ENCODE data around the gene POLDIP3.
"Not testable (repeated sequence)": the region's sequence is repeated elsewhere in the genome, so short reads cannot be mapped to it uniquely, and the experiment has no call there.

POLDIP3 gene

DNA sequence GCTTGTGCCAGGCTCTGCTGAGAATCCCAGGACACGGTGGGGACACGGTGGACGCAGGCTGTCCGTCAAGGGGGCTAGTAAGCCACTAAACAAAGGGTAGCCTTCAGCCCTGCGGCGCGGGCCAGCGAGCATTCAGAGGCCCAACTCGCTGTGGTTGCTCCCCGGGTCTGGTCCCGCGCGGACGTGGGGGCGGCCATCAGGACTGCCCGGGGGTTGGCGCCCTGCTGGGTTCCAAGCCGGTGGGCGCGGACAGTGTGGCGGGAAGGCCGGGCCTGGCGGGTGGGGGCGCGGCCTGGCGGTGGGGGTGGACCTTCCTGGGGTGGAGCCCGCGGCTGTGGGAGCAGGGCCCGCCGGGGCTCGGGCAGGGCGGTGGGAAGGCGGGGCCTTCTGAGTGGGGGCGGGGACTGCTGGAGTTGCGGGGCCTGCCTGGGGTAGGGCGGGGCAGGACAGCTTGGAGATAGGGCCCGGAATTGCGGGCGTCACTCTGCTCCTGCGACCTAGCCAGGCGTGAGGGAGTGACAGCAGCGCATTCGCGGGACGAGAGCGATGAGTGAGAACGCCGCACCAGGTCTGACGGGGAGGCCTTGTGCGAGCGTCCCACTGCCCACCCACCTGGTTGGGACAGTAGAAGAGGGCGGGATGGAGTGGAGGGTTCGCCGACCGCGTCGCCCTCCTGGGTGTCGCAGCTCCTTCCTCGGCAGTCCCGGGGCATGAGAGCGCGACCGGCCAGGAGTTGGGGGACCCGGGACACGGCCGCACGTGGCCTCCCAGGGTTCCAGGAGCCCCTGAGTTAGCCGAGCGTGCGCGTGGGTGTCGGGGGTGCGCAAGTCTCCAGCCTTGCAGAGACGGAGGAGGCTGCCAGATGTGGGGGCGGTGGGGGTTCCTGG lies 61.0 kb downstream of the POLDIP3 start, which contains the start of gene SERHL2:
Gene SERHL2 (plus strand): TSS at position 482 of the 887 bp plus-strand sequence. CDS start 65 bp downstream, at position 547.
- TF ChIP-seq CTCF (IDR thresholded peaks at IDR 0.05; ENCODE audit: borderline replicate concordance, insufficient read depth, low read depth, low read length): no peak
- peak within 1 kb of the TSS; percentile 34 for H3K4me3 ChIP-seq (ENCODE audit: low read depth, low read length)

GRCh38 chr22:42552294-42552647 lies 62.4 kb downstream of the POLDIP3 start:
- H3K4me3 ChIP-seq (ENCODE audit: low read depth, low read length): not testable (repeated sequence)

GRCh38 chr22:42549331-42550060 lies 65.2 kb downstream of the POLDIP3 start:
- H3K4me3 ChIP-seq (ENCODE audit: low read depth, low read length): no peak overlapping the region
- TF ChIP-seq CTCF (IDR thresholded peaks at IDR 0.05; ENCODE audit: borderline replicate concordance, insufficient read depth, low read depth, low read length): no peak

GRCh38 chr22:42548597-42549330 lies 65.9 kb downstream of the POLDIP3 start:
- TF ChIP-seq CTCF (IDR thresholded peaks at IDR 0.05; ENCODE audit: borderline replicate concordance, insufficient read depth, low read depth, low read length): no peak
- H3K4me3 ChIP-seq (ENCODE audit: low read depth, low read length): no peak overlapping the region

GRCh38 chr22:42548126-42548525 lies 66.6 kb downstream of the POLDIP3 start:
- H3K4me3 ChIP-seq (ENCODE audit: low read depth, low read length): not testable (repeated sequence)

DNA sequence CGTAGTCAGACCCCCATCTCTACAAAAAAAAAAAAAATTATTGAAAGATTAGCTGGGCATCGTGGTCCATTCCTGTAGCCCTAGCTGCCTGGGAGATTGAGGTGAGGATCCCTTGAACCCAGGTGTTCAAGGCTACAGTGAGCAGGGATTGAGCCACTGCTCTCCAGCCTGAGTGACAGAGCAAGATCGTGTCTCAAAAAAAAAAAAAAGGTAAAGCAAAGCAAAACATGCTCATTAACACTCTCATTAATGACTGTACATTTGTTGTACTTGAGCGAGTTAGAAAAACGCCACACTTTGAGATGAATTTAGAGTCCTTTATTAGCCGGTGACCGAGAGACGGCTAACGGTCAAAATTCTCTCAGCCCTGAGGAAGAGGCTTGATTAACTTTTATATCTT lies 67.1 kb downstream of the POLDIP3 start:
- H3K4me3 ChIP-seq (ENCODE audit: low read depth, low read length): no peak overlapping the region
- no peak for TF ChIP-seq CTCF (IDR thresholded peaks at IDR 0.05; ENCODE audit: borderline replicate concordance, insufficient read depth, low read depth, low read length)

- TF ChIP-seq CTCF (IDR thresholded peaks at IDR 0.05; ENCODE audit: borderline replicate concordance, insufficient read depth, low read depth, low read length): no peak
- no peak overlapping the region for H3K4me3 ChIP-seq (ENCODE audit: low read depth, low read length)
These were observed 70.0 kb downstream of the POLDIP3 start for GRCh38 chr22:42544686-42545085.

GRCh38 chr22:42539236-42539771 lies 75.4 kb downstream of the POLDIP3 start:
- H3K4me3 ChIP-seq (ENCODE audit: low read depth, low read length): not testable (repeated sequence)

- not testable (repeated sequence) for H3K4me3 ChIP-seq (ENCODE audit: low read depth, low read length)
These were observed 77.4 kb downstream of the POLDIP3 start for GRCh38 chr22:42537199-42537831.

GRCh38 chr22:42536634-42537033 lies 78.0 kb downstream of the POLDIP3 start:
- H3K4me3 ChIP-seq (ENCODE audit: low read depth, low read length): not testable (repeated sequence)

Measured in GM12875 (cell line).